Subcutaneous adipose tissue (tissue), 4 donors: ENCODE results near the gene GPRASP3. TPM values are rescaled to one million over a fixed set of nuclear protein-coding genes. Genes with fewer than 3 reads are reported as not detected.

ENCODE experiments used
- CTCF ChIP-seq: fragments of 450-650 bp; IDR thresholded peaks from one replicate; pipeline ENCODE4 v1.5.1; 2016; ENCODE audit warnings: low read depth, mild to moderate bottlenecking, control low read depth, antibody characterized with exemption, moderate library complexity
- total RNA-seq, 4 donors: library from RNA; depleted of rRNA; stranded (reverse); fragments of >200 nt; gene quantifications; one replicate each; pipeline ENCODE4 v1.1.0, GENCODE V29; 2016

Gene GPRASP3
- total RNA-seq, 4 donors from 2014 or later, result 0.75 to 3.7 (median 2.1) TPM

DNA sequence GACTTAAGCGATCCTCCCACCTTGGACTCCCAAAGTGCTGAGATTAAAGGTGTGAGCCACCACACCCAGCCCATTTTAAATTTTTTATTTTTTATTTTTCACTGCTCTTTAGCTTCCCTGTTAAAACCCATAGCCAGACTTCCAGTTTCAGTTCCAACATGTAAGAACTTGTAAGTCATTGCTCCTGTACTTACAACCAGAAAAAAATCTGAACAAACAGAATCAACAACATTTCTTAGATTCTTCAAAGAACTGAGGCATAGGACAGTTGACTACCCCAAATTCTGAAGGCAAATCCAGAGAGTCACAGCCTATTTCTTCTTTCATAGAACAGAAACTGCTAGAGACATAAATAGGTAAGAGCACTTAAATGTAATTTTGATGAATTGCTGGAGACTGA, 8.1 kb downstream of the GPRASP3 start:
- TF ChIP-seq CTCF, result no peak

DNA sequence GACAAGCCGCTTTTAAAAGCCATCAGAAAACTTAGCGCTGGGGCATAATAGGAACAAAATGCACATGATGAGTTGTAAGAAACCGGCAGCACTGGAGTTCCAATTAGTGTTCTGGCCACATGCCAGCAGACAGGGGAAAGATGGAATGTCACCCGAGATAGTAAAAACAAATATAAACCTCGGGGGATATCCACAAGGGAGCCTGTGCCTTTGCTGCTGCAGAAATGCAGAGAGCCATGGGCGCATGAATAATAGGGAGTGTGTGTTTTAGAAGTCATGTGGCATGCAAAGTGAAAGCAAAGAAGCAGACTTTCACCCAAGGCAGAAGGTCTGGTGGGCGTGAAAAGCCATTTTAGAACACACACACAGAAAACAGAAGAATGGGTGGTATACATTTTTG, 19.1 kb downstream of the GPRASP3 start:
- no peak for TF ChIP-seq CTCF

DNA sequence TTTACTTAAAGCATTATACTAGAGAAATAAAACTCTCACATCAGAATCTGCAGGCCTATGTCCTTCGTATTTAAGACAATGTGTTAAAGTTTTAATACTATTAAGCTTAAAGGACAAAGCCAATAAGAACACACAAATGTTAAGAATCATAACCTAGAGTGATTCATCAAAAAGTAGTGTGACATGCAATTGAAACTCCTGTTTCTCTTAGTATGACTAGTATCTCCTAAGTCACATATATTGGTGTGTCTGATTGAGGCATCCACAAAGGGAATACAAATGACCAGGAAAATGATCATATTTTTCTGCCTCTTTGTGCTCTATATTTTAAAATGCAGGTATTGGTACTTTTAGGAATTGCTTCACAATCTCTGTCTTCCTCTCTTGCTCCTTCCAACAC, 23.8 kb downstream of the GPRASP3 start:
- TF ChIP-seq CTCF, result no peak

- TF ChIP-seq CTCF, result no peak
Measured at GRCh38 chrX:102745513-102745856, 24.9 kb downstream of the GPRASP3 start.

DNA sequence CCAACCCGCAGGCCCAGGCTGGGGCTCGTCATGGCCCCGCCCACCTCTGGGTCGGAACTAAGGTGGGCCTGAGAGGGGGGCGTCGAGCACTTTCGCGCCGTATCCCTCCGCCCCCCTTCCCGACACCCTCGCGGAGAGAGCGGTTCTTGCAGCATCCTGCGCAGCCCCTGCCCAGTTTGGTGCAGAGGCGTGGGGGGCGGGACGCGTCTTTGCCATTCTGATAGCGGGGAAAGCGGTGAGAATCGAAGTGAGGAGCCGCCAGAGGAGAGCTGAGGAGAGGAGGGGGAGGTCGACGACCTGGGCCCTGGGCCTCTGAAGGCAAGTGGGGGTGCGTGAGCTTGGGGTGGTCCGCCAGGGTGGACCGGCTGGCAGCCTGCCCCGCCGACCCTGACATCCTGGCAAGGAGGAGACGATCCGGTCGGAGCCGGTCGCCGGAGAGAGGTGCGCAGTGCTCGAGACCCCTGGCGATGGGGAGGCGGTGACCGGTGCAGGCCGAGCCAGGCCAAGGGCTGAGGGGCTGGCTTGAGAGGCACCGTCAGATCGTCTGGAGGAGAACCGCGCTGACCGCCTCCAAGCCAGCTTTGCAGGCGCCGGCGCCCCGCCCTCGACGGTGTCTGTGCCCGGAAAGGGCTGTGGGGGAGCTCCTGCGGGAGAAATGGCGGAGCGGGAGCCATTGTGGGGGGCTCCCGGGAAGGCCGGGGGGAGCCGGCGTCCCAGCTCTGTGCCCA, 25.5 kb downstream of the GPRASP3 start:
- TF ChIP-seq CTCF, result no peak

DNA sequence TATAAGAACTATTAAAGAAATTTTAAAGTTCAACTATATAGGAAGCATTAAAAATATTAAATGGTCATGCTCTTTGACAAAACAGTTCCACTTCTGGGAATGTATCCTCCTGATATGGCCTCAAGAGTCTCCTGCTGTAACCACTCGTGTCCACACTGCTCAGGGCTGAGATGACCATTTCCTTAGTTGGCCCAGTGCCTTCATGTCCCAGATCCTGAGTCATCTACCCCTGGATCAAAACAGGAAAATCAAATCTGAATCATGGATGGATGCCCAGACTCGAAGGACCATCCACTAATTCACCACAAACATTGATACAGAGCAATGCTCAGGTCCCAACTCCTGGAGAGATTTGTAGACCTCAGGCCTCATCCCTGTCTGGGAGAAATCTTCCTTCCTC, 44.7 kb downstream of the GPRASP3 start:
- no peak for TF ChIP-seq CTCF

GRCh38 chrX:102765809-102766208, 45.3 kb downstream of the GPRASP3 start:
- no peak for TF ChIP-seq CTCF
